Neural crest cell (in vitro differentiated cells): ENCODE data around the gene NAV2. TPM values are rescaled to one million over a fixed set of nuclear protein-coding genes. Genes with fewer than 3 reads are reported as not detected.
A peak's percentile ranks its signal among the peaks of the same experiment; 100 is the strongest.

ENCODE experiments used
- DNase-seq: peaks from one replicate; pipeline ENCODE4 v3.0.0; 2021; ENCODE audit warnings: low read depth, mixed read lengths, low spot score
- H3K27ac Mint-ChIP-seq: one replicate; pipeline ENCODE4 v1.8.0; 2021; ENCODE audit warnings: mild to moderate bottlenecking, mixed read lengths; ENCODE audit not compliant: unreplicated experiment
- H3K27me3 Mint-ChIP-seq: 2 replicates; pipeline ENCODE4 v1.8.0; 2021; ENCODE audit warnings: low read depth, mild to moderate bottlenecking, mixed read lengths
- H3K36me3 Mint-ChIP-seq: 2 replicates; pipeline ENCODE4 v1.8.0; 2021; ENCODE audit warnings: low read depth, mild to moderate bottlenecking, mixed read lengths
- H3K4me1 Mint-ChIP-seq: 2 replicates; pipeline ENCODE4 v1.8.0; 2021; ENCODE audit warnings: mixed read lengths
- H3K4me3 Mint-ChIP-seq: one replicate; pipeline ENCODE4 v1.8.0; 2021; ENCODE audit warnings: mild to moderate bottlenecking, mixed read lengths
- H3K9me3 Mint-ChIP-seq: 2 replicates; pipeline ENCODE4 v1.8.0; 2021; ENCODE audit warnings: mixed read lengths
- CTCF ChIP-seq: fragments of 200-600 bp; sonication (generic); conservative IDR thresholded peaks from 2 replicates; pipeline ENCODE4 v1.5.0; 2021; ENCODE audit warnings: antibody characterized with exemption, mild to moderate bottlenecking
- total RNA-seq: library from RNA; stranded (reverse); gene quantifications from 2 replicates; pipeline ENCODE4 v1.2.1, GENCODE V29; 2021

NAV2 gene
- total RNA-seq, 1 donor from 2014 or later, result 14.1 TPM

DNA sequence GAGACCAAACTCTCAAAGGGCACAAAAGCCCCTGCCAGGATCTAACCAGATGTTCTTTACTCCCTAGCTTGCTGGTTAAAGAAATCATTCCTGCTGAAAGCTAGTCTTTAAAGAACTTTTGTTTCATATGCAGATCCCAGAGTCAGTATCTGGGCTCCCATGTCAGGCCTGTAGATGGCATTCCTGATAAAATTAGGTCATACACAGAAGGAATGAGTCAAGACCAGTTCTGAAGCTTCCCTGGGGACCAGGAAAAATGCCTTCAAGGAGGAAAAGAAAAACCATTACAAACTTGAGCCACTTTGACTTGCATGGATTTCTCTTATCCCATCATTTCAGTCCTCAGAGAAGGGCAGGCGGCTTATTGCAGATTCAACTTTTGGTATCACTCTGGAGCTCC is 441.7 kb downstream of the NAV2 start:
- TF ChIP-seq CTCF, result no peak
- DNase-seq, result no peak
- Mint-ChIP-seq H3K4me1 (peaks cover 26% of the 10 kb centered on the region), H3K9me3 (no peaks in the 10 kb centered on the region), H3K4me3 (no peak overlapping the region), H3K27ac (no peak overlapping the region), H3K36me3 (peaks cover 7% of the 10 kb centered on the region), H3K27me3 (peaks cover 88% of the 10 kb centered on the region)

- Mint-ChIP-seq H3K36me3 (peaks cover 7% of the 10 kb centered on the region), H3K4me1 (peaks cover 32% of the 10 kb centered on the region), H3K27me3 (peaks cover 91% of the 10 kb centered on the region), H3K9me3 (no peaks in the 10 kb centered on the region), H3K27ac (no peak overlapping the region), H3K4me3 (peak overlapping the region; percentile 84)
- no peak for DNase-seq
- TF ChIP-seq CTCF, result no peak
These were observed 443.1 kb downstream of the NAV2 start for GRCh38 chr11:20155683-20156279.

GRCh38 chr11:20156280-20156875 is 443.7 kb downstream of the NAV2 start:
- Mint-ChIP-seq H3K27me3 (peaks cover 96% of the 10 kb centered on the region), H3K4me1 (peaks cover 37% of the 10 kb centered on the region), H3K36me3 (peaks cover 7% of the 10 kb centered on the region), H3K27ac (no peak overlapping the region), H3K9me3 (no peaks in the 10 kb centered on the region), H3K4me3 (peak overlapping the region; percentile 84)
- TF ChIP-seq CTCF, result no peak
- DNase-seq, result no peak

- H3K27me3 Mint-ChIP-seq, result peaks cover 96% of the 10 kb centered on the region
- no peak for DNase-seq
- H3K36me3 Mint-ChIP-seq, result peaks cover 7% of the 10 kb centered on the region
- no peak for TF ChIP-seq CTCF
- no peak overlapping the region for H3K27ac Mint-ChIP-seq
- peak overlapping the region; percentile 81 for H3K4me3 Mint-ChIP-seq
- H3K9me3 Mint-ChIP-seq, result no peaks in the 10 kb centered on the region
- peaks cover 43% of the 10 kb centered on the region for H3K4me1 Mint-ChIP-seq
These were observed 444.4 kb downstream of the NAV2 start for GRCh38 chr11:20156876-20157613.

DNA sequence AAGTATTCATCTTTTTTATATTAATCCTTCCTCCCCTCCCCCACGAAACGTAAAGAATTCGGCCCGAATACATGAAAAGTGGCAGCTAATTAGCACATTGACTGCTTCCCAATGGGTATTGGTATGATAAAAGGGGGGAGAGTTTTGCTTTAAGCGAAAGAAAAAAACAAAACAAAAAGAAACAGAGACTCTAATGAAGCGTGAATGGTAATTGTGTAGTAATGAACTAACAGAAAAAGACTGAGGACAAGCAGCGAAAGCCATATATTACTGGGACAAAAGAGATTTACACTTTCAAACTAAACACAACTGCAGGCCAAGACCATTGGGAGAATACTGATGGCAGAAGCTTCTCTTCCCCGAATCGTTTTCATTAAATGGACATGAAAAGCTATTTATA is 445.1 kb downstream of the NAV2 start:
- H3K27me3 Mint-ChIP-seq, result peaks cover 99% of the 10 kb centered on the region
- no peak for DNase-seq

More for the DNA sequence above, 445.1 kb downstream of the NAV2 start:
- H3K36me3 Mint-ChIP-seq, result peaks cover 7% of the 10 kb centered on the region
- H3K4me3 Mint-ChIP-seq, result peak overlapping the region; percentile 81
- H3K9me3 Mint-ChIP-seq, result no peaks in the 10 kb centered on the region
- H3K4me1 Mint-ChIP-seq, result peaks cover 50% of the 10 kb centered on the region
- TF ChIP-seq CTCF, result no peak
- H3K27ac Mint-ChIP-seq, result no peak overlapping the region
